Epithelial cell of esophagus (primary cell): Measurements from ENCODE around the gene MAP1B.

Experiments used
- DNase-seq: peaks from one replicate; pipeline ENCODE4 v3.0.0; 2010; ENCODE audit warnings: low read depth
- H3K4me3 ChIP-seq: 2 replicates; pipeline ENCODE4 v1.5.1; 2011; ENCODE audit warnings: mild to moderate bottlenecking, low read length, control low read depth
- TF ChIP-seq, protein P1 (sequence below): IDR thresholded peaks from 2 replicates; pipeline ENCODE4 v1.5.1; 2011; ENCODE audit warnings: low read depth, mild to moderate bottlenecking, low read length, control low read depth, inconsistent platforms; ENCODE audit not compliant: insufficient read depth; ENCODE audit errors: missing control alignments

Gene MAP1B

GRCh38 chr5:72129725-72130124 is 22.4 kb downstream of the MAP1B start:
- TF ChIP-seq, protein P1, sequence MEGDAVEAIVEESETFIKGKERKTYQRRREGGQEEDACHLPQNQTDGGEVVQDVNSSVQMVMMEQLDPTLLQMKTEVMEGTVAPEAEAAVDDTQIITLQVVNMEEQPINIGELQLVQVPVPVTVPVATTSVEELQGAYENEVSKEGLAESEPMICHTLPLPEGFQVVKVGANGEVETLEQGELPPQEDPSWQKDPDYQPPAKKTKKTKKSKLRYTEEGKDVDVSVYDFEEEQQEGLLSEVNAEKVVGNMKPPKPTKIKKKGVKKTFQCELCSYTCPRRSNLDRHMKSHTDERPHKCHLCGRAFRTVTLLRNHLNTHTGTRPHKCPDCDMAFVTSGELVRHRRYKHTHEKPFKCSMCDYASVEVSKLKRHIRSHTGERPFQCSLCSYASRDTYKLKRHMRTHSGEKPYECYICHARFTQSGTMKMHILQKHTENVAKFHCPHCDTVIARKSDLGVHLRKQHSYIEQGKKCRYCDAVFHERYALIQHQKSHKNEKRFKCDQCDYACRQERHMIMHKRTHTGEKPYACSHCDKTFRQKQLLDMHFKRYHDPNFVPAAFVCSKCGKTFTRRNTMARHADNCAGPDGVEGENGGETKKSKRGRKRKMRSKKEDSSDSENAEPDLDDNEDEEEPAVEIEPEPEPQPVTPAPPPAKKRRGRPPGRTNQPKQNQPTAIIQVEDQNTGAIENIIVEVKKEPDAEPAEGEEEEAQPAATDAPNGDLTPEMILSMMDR: no peak
- H3K4me3 ChIP-seq: no peak overlapping the region
- DNase-seq: no peak

- DNase-seq: no peak
These were observed 23.1 kb downstream of the MAP1B start for GRCh38 chr5:72130351-72130761.

DNA sequence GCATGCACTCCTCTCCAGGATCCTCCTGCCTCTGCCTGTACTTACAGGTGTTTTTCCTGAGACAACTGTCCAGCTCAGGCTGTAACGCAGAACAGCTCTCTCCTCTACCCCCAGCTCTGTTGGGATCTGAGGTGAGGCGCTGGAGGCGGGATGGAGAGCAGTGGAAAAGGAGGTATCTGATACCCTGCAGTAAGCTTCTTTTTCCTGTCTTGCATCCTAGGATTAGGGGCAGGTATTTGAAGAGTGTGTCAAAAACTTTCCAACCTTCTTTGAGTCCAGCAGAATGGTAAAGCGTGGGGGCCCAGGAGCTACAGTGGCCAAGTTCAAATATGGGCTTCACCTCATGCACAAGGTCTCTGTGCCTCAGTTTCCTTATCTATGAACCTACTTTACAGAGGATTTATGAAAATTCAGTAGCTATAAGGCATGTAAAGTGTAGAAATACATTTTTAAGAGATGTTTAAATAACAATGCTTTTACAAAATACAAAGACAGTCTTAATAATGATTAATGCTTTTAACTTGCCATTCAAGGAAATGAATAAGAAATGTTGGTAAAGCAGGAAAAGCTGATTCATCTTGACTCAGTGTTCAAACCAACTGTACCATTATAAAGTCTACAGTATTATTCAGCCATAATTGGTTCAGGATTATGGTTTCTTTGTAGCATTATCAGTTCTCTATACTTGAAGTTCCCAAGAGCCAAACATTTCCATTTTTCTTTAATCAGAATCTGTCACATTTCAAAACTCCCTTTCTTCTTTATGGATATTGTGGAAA is 26.1 kb downstream of the MAP1B start:
- no peak overlapping the region for H3K4me3 ChIP-seq
- TF ChIP-seq, protein P1: no peak
- peak; percentile 82 for DNase-seq

More at GRCh38 chr5:72130351-72130761, 23.1 kb downstream of the MAP1B start:
- TF ChIP-seq, protein P1: no peak
- no peak overlapping the region for H3K4me3 ChIP-seq

- peak; percentile 67 for DNase-seq
- TF ChIP-seq, protein P1: peak; percentile 6
These were observed 27.1 kb downstream of the MAP1B start for GRCh38 chr5:72134226-72134899.

GRCh38 chr5:72137826-72138409 is 30.6 kb downstream of the MAP1B start:
- H3K4me3 ChIP-seq: no peak overlapping the region
- DNase-seq: no peak
- TF ChIP-seq, protein P1: peak; percentile 58

More at GRCh38 chr5:72134226-72134899, 27.1 kb downstream of the MAP1B start:
- no peak overlapping the region for H3K4me3 ChIP-seq

DNA sequence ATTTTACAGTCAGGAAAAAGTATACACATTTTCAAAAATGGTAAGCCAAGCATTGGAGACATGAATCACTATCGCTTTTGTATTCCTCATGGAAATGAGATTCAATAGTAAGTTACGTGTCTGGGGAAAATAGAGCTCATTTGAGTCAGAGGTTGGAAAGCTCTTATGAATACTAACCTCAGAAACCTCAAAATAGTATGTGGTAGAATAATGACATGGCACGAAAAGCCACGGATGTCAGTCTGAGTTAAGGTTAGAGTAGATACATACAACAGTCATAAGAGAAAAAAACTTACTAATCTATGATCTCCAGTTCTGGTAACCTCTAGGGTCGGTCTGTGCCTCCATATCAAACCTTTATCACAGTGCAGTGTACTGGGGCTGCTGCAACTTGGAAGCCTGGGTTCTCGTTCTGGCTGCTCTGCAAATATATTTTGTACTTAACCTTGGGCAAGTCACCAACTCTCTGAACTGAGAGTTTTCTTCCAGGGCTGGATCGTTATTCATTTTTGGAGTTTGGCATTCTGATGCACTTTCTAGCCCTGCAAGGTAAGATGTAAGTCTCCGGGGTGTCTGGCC is 31.8 kb downstream of the MAP1B start:
- DNase-seq: peak; percentile 87
- TF ChIP-seq, protein P1: no peak
- H3K4me3 ChIP-seq: no peak overlapping the region
